Medulla oblongata (tissue), 1 donor: Measurements from ENCODE around the gene TESPA1.

Source experiments
- DNase-seq: peaks from one replicate; pipeline ENCODE4 v3.0.0-alpha.2; 2015; ENCODE audit errors: extremely low spot score

The TESPA1 gene

DNA sequence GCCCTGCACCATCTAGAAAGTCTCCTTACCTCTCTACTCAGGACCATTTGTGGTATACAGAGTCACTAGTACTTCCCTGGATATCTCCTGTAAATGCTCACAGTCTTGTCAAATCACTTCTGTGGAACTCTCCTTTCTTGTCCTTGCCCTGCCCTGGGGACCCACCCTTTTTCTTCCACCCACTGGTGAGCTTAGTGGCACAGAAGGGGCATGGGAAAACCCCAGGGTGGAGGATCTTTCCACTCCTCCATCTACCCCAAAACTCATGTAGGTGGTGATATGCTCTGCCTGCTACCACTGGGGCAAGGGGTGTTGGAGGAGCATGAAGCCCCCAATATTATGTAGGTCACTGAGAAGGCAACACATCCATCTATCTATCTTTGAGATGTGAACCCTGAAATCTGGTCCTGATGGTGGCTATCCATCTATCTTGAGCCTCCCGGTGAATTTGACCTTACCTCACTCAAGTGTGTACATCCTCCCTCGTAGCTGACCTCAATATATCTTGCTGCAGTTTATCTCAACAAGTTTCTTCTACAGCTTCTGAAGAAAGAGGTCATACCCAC lies 943 bp downstream of the TESPA1 start:
- DNase-seq: no peak

- DNase-seq: no peak
Measured at GRCh38 chr12:54981796-54982195, 2.8 kb downstream of the TESPA1 start.

GRCh38 chr12:54980341-54980740 lies 4.2 kb downstream of the TESPA1 start:
- DNase-seq: no peak

DNA sequence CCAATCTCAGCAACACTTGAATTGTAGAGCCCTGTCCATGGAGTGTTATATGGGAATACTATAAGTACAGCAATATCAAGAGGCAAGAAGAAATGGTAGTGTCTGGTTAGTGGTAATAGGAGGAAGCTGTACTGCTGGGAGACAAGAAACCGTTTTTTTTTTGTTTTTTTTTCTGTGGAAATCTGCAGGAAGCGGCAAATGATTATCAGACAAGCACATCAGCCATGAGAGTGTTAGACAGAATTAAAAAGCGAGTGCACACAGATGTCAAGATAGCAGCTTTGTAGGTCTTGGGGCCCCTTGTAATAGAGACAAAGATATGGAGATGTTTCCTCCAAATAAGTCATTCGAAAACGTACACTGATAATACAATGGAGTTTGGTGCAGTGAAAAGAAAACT lies 6.7 kb downstream of the TESPA1 start:
- DNase-seq: no peak

DNA sequence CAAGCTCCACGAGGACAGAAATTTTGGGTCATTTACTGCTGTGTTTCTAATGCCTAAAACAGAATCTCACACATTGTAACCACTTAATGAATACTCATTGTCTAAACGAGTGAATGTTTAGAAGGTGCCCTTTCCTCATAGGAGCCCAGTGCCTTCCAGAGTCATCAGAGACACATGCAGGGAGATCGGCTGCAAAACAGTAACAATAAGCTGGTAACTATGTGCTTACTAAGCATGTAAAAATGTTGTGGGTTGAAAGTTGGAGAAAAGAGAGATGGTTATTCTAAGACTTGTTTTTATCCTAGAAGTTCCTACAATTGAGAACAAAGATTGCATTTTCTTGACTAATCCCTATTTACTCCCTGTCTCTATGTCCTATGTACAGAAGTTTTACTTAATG lies 7.4 kb downstream of the TESPA1 start:
- DNase-seq: no peak

GRCh38 chr12:54975875-54976274 lies 8.7 kb downstream of the TESPA1 start:
- no peak for DNase-seq

GRCh38 chr12:54975272-54975671 lies 9.3 kb downstream of the TESPA1 start:
- peak; percentile 52 for DNase-seq

- DNase-seq: no peak
Measured at GRCh38 chr12:54974279-54974678, 10.3 kb downstream of the TESPA1 start.

DNA sequence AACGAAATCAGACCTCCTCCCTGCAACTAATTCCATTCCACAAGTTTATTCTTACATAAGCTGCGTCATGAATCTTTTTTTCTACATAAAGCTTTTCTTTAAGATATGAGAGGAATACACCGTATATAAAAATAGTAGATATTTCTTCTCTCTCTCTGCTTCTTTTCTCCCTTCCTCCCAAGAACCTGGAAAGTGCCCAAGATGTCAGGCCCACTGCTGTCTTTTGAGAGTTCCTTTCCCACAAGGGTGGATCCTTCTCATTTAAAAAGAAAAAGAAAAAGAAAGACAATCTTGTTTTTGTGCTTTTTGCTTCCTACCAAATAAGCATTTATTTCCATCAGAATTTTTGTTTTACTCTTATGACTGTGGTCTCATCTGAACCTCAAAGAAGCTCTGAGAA lies 11.0 kb downstream of the TESPA1 start:
- no peak for DNase-seq

- no peak for DNase-seq
Measured at GRCh38 chr12:54970741-54971140, 13.8 kb downstream of the TESPA1 start.

DNA sequence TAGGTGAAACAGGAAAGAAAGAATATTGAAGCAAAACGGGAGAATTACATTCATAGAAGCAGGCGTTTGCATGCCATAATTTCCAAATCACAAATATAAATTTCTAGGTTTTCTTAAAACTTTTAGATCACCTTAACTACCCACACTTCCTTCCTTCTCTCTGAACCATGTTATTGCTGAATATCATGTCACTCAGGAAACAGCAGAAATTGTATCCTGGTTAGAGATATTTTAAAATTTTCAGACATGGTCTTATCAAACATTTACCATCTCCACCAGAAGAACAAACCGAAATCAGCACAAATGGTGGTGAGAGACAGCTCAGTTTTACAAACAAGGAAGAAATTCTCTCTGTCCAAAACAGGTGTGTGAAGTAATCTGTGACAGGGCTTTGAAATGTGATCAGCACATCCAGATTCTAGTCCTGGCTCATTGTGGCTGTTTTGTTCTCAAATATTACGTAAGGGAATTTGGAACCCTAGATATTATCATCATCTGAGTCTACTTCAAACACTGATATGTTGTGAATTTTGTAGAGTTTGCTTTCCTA lies 16.3 kb downstream of the TESPA1 start:
- no peak for DNase-seq

- DNase-seq: no peak
Measured at GRCh38 chr12:54967461-54967860, 17.1 kb downstream of the TESPA1 start.

DNA sequence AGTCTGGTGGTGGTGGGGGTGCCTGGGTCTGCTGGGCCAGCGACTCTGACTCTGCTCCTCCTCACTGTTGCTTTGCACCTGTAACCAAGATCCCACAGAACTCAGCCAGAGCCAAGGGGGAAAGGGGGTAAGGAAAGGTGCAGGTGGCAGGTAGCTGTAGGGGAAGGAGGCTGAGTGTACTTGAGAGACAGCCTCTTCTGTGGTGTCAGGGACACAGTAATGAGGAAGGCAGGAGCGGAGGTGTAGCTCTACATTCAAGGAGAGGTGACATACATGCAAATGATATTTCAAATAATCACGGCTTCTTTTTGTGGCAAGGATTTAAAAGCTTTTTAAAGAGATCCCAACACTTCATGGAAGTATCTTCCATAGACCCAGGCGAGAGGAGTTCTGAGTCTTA lies 23.4 kb downstream of the TESPA1 start:
- DNase-seq: no peak

DNA sequence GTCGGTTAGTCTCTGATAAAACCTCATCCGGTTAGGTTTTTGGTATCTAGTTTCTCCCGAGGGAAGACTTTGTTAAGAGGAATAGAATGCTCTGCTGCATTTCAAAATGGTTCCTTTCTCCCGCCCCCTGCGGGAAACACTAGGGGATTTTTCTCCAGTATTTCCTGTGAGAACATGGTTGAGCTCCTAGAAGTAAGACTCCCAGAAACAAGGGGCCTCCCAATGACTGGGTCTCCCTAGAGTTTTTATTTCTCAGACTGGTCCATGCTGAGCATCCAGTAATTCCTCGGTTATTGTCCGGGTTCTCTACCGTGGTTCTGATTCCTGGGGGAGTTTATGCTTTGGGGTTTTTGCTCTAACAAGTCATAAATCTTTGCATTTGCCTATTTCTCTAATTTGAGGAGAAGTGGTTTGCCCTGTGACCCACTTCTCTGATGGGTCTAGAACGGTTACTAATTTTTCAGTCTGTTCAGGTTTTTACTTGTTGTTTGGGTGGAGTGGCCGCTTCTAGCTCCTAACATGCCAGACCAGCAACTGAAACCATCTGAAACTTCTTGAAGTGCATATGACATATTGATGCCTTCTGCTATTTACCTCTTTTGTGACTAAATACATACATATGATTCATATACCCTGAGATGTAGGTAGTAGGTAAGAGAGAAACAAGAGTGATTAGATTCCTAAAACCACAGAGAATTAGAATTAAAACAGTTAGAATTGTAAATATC lies 25.1 kb downstream of the TESPA1 start:
- no peak for DNase-seq

GRCh38 chr12:54958048-54958658 lies 26.4 kb downstream of the TESPA1 start:
- peak; percentile 89 for DNase-seq

GRCh38 chr12:54956818-54957641 lies 27.5 kb downstream of the TESPA1 start:
- no peak for DNase-seq

DNA sequence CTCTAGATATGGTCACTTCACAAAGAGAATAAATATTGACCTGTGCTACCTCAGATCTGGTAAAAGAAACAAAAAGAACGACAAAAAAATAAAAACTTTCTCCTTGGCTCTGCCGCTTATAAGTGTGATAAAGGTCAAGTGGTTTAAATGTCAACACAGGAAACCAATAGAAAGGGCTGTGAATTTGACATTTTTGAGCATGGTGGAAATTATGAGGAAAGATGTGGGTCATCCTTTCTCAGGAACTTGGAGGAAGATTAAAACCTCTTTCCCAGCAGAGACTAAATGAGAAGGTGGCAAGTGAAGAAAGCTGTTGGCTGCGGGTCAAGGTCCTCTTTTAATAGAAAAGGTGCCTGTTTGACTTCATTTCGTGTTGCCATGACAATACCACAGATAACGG lies 28.2 kb downstream of the TESPA1 start:
- no peak for DNase-seq

GRCh38 chr12:54954801-54955200 lies 29.8 kb downstream of the TESPA1 start:
- DNase-seq: no peak

- no peak for DNase-seq
Measured at GRCh38 chr12:54954228-54954627, 30.3 kb downstream of the TESPA1 start.

GRCh38 chr12:54950071-54950727 lies 34.4 kb downstream of the TESPA1 start:
- DNase-seq: no peak

GRCh38 chr12:54949073-54949711 lies 35.4 kb downstream of the TESPA1 start:
- DNase-seq: no peak
